Measurements from ENCODE around the gene KCNA10.

DNA sequence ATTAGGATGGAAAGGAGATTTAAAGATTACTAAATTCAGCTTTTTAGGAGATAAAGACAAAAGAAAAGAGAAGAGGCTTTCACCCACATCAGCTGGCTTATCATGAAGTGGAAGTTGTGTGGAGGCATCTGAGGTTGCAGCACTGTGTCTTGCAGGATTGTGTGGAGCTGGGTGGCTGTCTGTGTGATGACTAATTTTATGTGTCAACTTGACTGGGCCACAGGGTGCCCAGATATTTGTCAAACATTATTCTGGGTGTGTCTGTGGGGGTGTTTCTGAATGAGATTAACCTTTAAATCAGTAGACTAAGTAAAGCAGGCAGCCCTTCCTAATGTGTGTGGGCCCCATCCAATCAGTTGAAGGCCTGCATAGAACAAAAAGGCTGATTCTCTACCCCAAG lies 3.9 kb downstream of the KCNA10 start:
- TF ChIP-seq RBM22 (optimal IDR thresholded peaks at IDR 0.05; ENCODE audit: low read length) (no peak), POLR2A (IDR thresholded peaks at IDR 0.05; ENCODE audit: insufficient read depth in 1 of 2, low read depth in 2 of 2, low read length in 2 of 2) (no peak), NFKBIZ (CRISPR knock-in tag; IDR thresholded peaks at IDR 0.05) (no peak), ZNF775 (CRISPR knock-in tag; IDR thresholded peaks at IDR 0.05; ENCODE audit: borderline replicate concordance) (no peak)
- TF ChIP-seq, protein P1, sequence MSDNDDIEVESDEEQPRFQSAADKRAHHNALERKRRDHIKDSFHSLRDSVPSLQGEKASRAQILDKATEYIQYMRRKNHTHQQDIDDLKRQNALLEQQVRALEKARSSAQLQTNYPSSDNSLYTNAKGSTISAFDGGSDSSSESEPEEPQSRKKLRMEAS (IDR thresholded peaks at IDR 0.05) = no peak
- TF ChIP-seq, protein P2, sequence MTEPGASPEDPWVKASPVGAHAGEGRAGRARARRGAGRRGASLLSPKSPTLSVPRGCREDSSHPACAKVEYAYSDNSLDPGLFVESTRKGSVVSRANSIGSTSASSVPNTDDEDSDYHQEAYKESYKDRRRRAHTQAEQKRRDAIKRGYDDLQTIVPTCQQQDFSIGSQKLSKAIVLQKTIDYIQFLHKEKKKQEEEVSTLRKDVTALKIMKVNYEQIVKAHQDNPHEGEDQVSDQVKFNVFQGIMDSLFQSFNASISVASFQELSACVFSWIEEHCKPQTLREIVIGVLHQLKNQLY (CRISPR knock-in tag; IDR thresholded peaks at IDR 0.05) = no peak

All from HepG2 (cell line).